Measurements from ENCODE around the gene TSHZ2. TPM values are rescaled to one million over a fixed set of nuclear protein-coding genes. Genes with fewer than 3 reads are reported as not detected.

Gene TSHZ2
- total RNA-seq, 2 experiments from 2014 or later: 0.38 to 0.54 TPM

GRCh38 chr20:53346335-53346648 lies 374.1 kb downstream of the TSHZ2 start:
- ChIA-PET POLR2A (interaction anchor here (0.7 kb wide), 1 partner anchor 16 kb away, joined by 3 read pairs; no protein-coding TSS in a partner anchor), CTCF (no interaction called here)
- H3K27me3 Mint-ChIP-seq: peaks cover 2% of the 10 kb centered on the region

GRCh38 chr20:53349730-53350129 lies 377.6 kb downstream of the TSHZ2 start:
- POLR2A ChIA-PET: no interaction called here
- Mint-ChIP-seq H3K4me1 (ENCODE audit: low read depth) (peaks cover 6% of the 10 kb centered on the region), H3K27me3 (peaks cover 2% of the 10 kb centered on the region), H3K27ac (no peak overlapping the region), H3K9me3 (peaks cover 3% of the 10 kb centered on the region), H3K4me3 (no peak overlapping the region), H3K36me3 (ENCODE audit: low read depth) (no peaks in the 10 kb centered on the region)
- CTCF ChIA-PET: no interaction called here
- no peak for TF ChIP-seq CTCF (IDR thresholded peaks at IDR 0.05)
- DNase-seq (no peak), ATAC-seq (no peak)
- intact Hi-C loops (cut with micrococcal nuclease): no loop called here

More at GRCh38 chr20:53346335-53346648, 374.1 kb downstream of the TSHZ2 start:
- no peak for TF ChIP-seq CTCF (IDR thresholded peaks at IDR 0.05)
- no peak for ATAC-seq
- no peaks in the 10 kb centered on the region for H3K36me3 Mint-ChIP-seq (ENCODE audit: low read depth)
- DNase-seq: no peak
- H3K4me1 Mint-ChIP-seq (ENCODE audit: low read depth): peaks cover 4% of the 10 kb centered on the region
- intact Hi-C loops (cut with micrococcal nuclease): no loop called here
- no peaks in the 10 kb centered on the region for H3K9me3 Mint-ChIP-seq
- no peak overlapping the region for H3K4me3 Mint-ChIP-seq
- no peak overlapping the region for H3K27ac Mint-ChIP-seq

GRCh38 chr20:53352727-53353440 lies 380.7 kb downstream of the TSHZ2 start:
- Mint-ChIP-seq H3K4me1 (ENCODE audit: low read depth) (peaks cover 4% of the 10 kb centered on the region), H3K27me3 (peaks cover under 1% of the 10 kb centered on the region), H3K36me3 (ENCODE audit: low read depth) (no peaks in the 10 kb centered on the region), H3K27ac (no peak overlapping the region), H3K4me3 (no peak overlapping the region), H3K9me3 (peaks cover 14% of the 10 kb centered on the region)
- POLR2A ChIA-PET: interaction anchor here (0.6 kb wide), 1 partner anchor 15 kb away, joined by 3 read pairs; no protein-coding TSS in a partner anchor
- CTCF ChIA-PET: no interaction called here
- DNase-seq (no peak), ATAC-seq (no peak)
- TF ChIP-seq CTCF (IDR thresholded peaks at IDR 0.05): no peak
- intact Hi-C loops (cut with micrococcal nuclease): no loop called here

- Mint-ChIP-seq H3K9me3 (peaks cover 14% of the 10 kb centered on the region), H3K27me3 (no peaks in the 10 kb centered on the region), H3K4me3 (no peak overlapping the region), H3K4me1 (ENCODE audit: low read depth) (peaks cover 4% of the 10 kb centered on the region), H3K27ac (no peak overlapping the region), H3K36me3 (ENCODE audit: low read depth) (no peaks in the 10 kb centered on the region)
- intact Hi-C loops (cut with micrococcal nuclease): no loop called here
- DNase-seq: no peak
- CTCF ChIA-PET: no interaction called here
- POLR2A ChIA-PET: no interaction called here
- ATAC-seq: no peak
- no peak for TF ChIP-seq CTCF (IDR thresholded peaks at IDR 0.05)
Measured at GRCh38 chr20:53354314-53354713, 382.2 kb downstream of the TSHZ2 start.

GRCh38 chr20:53355790-53356189 lies 383.6 kb downstream of the TSHZ2 start:
- H3K4me3 Mint-ChIP-seq: no peak overlapping the region
- intact Hi-C loops (cut with micrococcal nuclease): no loop called here
- H3K9me3 Mint-ChIP-seq: peaks cover 14% of the 10 kb centered on the region
- H3K27me3 Mint-ChIP-seq: no peaks in the 10 kb centered on the region
- ATAC-seq: no peak
- peaks cover 4% of the 10 kb centered on the region for H3K4me1 Mint-ChIP-seq (ENCODE audit: low read depth)
- H3K36me3 Mint-ChIP-seq (ENCODE audit: low read depth): no peaks in the 10 kb centered on the region
- ChIA-PET CTCF (no interaction called here), POLR2A (no interaction called here)
- no peak for TF ChIP-seq CTCF (IDR thresholded peaks at IDR 0.05)
- H3K27ac Mint-ChIP-seq: no peak overlapping the region
- no peak for DNase-seq
